Astrocyte of the cerebellum (primary cell): ENCODE data around the gene NUPR1.

Source experiments
- DNase-seq: peaks from one replicate; pipeline ENCODE4 v3.0.0-alpha.2; 2011; ENCODE audit warnings: low read depth
- H3K4me3 ChIP-seq: 2 replicates; pipeline ENCODE4 v1.5.1; 2011; ENCODE audit warnings: mild to moderate bottlenecking, low read depth, low read length, moderate library complexity
- CTCF ChIP-seq: IDR thresholded peaks from 2 replicates; pipeline ENCODE4 v1.5.1; 2012; ENCODE audit warnings: low read length, low read depth, moderate library complexity, mild to moderate bottlenecking; ENCODE audit errors: missing control alignments
- in situ Hi-C: cut with HindIII; loops from 2 replicates; pipeline ENCODE4 v1.10.0; 2017; ENCODE audit warnings: low sequenced_read_pairs

NUPR1 gene

GRCh38 chr16:28497861-28498599 is 40.7 kb downstream of the NUPR1 start:
- no peak for TF ChIP-seq CTCF
- in situ Hi-C loops = no loop called here
- no peak for DNase-seq
- H3K4me3 ChIP-seq = no peak overlapping the region

- in situ Hi-C loops = no loop called here
- DNase-seq = no peak
- H3K4me3 ChIP-seq = no peak overlapping the region
- no peak for TF ChIP-seq CTCF
Observed at GRCh38 chr16:28497386-28497785, 41.4 kb downstream of the NUPR1 start.

- no peak for DNase-seq
- H3K4me3 ChIP-seq = no peak overlapping the region
- in situ Hi-C loops = no loop called here
- no peak for TF ChIP-seq CTCF
Observed at GRCh38 chr16:28496844-28497243, 41.9 kb downstream of the NUPR1 start.

- no peak for TF ChIP-seq CTCF
Observed at GRCh38 chr16:28495795-28496749, 42.7 kb downstream of the NUPR1 start.

GRCh38 chr16:28495098-28495793 is 43.5 kb downstream of the NUPR1 start:
- H3K4me3 ChIP-seq = no peak overlapping the region
- no peak for DNase-seq
- in situ Hi-C loops = no loop called here
- no peak for TF ChIP-seq CTCF

More at GRCh38 chr16:28495795-28496749, 42.7 kb downstream of the NUPR1 start:
- H3K4me3 ChIP-seq = no peak overlapping the region
- in situ Hi-C loops = no loop called here
- DNase-seq = no peak
